Mesothelial cell of epicardium (in vitro differentiated cells): ENCODE measurements around the gene NCAM1. TPM values are rescaled to one million over a fixed set of nuclear protein-coding genes. Genes with fewer than 3 reads are reported as not detected.
"Not testable (repeated sequence)": the region's sequence is repeated elsewhere in the genome, so short reads cannot be mapped to it uniquely, and the experiment has no call there.

ENCODE experiments used
- DNase-seq, 2 experiments: peaks; one replicate each; pipeline ENCODE4 v3.0.0; 2021; ENCODE audit warnings: low spot score in 2 of 2; ENCODE audit not compliant: unreplicated experiment in 2 of 2
- H3K27ac Mint-ChIP-seq: 2 replicates; pipeline ENCODE4 v1.8.0; 2021; ENCODE audit warnings: mixed read lengths
- H3K27me3 Mint-ChIP-seq: 2 replicates; pipeline ENCODE4 v1.8.0; 2021; ENCODE audit warnings: low read depth, mixed read lengths
- H3K36me3 Mint-ChIP-seq: 2 replicates; pipeline ENCODE4 v1.8.0; 2021; ENCODE audit warnings: mixed read lengths
- H3K4me1 Mint-ChIP-seq: 2 replicates; pipeline ENCODE4 v1.8.0; 2021; ENCODE audit warnings: mixed read lengths
- H3K4me3 Mint-ChIP-seq: 2 replicates; pipeline ENCODE4 v1.8.0; 2021; ENCODE audit warnings: mild to moderate bottlenecking, moderate library complexity, mixed read lengths
- H3K9me3 Mint-ChIP-seq: 2 replicates; pipeline ENCODE4 v1.8.0; 2021; ENCODE audit warnings: mixed read lengths
- total RNA-seq: library from RNA; stranded (reverse); gene quantifications from 3 replicates; pipeline ENCODE4 v1.2.1, GENCODE V29; 2021
- TF ChIP-seq, protein P1 (sequence below): fragments of 200-600 bp; sonication (generic); IDR thresholded peaks from one replicate; pipeline ENCODE4 v1.5.0; 2021; ENCODE audit warnings: antibody characterized with exemption; ENCODE audit not compliant: unreplicated experiment

NCAM1 gene
- total RNA-seq, 1 donor from 2014 or later = 139 TPM

DNA sequence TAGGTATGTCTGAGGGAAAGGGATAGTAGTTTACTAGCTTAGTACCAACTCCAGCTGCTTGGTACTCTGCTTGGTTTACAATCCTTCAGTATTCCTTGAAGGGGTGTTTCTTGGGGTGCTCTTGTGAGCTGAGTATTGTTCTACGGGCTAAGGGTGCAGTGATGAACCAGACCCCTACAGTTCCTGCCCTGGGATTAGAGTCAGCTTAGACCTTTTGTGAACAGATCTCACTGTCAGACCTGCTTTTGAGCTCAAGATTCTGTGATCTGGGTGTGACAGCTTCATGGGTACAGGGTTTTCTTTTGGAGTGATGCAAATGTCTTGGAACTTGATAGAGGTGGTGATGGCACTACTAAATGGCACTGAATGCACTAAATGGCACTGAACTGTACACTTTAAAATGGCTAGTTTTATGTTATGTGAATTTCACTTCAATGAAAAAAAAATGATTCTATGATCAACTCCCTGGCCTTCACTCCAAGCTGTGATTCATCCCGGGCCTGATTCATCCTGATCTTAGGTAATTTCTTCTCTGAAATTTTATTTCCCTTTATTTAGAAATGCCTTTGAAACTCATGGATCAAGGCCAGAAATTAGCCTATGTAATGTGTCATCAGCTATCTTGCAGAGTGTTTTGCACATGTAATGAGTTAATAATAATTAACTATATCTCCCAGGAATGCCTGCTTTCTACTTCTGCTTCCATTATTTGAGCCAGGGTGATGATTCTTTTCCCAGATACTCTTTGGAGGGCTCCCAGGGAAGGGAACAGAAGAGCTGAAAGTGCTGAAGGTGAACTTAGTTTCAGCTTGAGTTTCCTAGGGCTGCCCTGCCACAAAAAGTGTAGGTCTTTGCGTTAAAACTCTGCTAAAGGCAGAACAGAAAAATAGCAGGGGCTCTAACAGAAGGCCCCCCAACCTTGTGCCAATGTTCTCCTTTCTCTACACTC lies 87.9 kb downstream of the NCAM1 start:
- no peak for DNase-seq
- H3K4me3 Mint-ChIP-seq = no peak overlapping the region
- peaks cover 8% of the 10 kb centered on the region for H3K4me1 Mint-ChIP-seq
- no peaks in the 10 kb centered on the region for H3K27me3 Mint-ChIP-seq
- H3K9me3 Mint-ChIP-seq = peaks cover 3% of the 10 kb centered on the region
- H3K27ac Mint-ChIP-seq = no peak overlapping the region
- H3K36me3 Mint-ChIP-seq = peaks cover 11% of the 10 kb centered on the region
- TF ChIP-seq, protein P1, sequence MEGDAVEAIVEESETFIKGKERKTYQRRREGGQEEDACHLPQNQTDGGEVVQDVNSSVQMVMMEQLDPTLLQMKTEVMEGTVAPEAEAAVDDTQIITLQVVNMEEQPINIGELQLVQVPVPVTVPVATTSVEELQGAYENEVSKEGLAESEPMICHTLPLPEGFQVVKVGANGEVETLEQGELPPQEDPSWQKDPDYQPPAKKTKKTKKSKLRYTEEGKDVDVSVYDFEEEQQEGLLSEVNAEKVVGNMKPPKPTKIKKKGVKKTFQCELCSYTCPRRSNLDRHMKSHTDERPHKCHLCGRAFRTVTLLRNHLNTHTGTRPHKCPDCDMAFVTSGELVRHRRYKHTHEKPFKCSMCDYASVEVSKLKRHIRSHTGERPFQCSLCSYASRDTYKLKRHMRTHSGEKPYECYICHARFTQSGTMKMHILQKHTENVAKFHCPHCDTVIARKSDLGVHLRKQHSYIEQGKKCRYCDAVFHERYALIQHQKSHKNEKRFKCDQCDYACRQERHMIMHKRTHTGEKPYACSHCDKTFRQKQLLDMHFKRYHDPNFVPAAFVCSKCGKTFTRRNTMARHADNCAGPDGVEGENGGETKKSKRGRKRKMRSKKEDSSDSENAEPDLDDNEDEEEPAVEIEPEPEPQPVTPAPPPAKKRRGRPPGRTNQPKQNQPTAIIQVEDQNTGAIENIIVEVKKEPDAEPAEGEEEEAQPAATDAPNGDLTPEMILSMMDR = no peak

DNA sequence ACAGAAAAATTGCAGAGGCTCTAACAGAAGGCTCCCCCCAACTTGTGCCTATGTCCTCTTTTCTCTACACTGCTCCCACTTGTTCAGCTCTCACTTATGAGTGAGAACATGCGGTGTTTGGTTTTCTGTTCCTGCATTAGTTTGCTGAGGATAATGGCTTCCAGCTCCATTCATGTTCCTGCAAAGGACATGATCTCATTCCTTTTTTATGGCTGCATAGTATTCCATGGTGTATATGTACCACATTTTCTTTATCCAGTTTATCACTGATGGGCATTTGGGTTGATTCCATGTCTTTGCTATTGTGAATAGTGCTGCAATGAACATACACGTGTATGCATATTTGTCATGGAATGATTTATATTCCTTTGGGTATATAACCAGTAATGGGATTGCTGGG lies 91.8 kb downstream of the NCAM1 start:
- not testable (repeated sequence) for H3K9me3 Mint-ChIP-seq, H3K27me3 Mint-ChIP-seq, DNase-seq, H3K4me3 Mint-ChIP-seq, H3K27ac Mint-ChIP-seq
- H3K4me1 Mint-ChIP-seq = peaks cover 19% of the 10 kb centered on the region
- H3K36me3 Mint-ChIP-seq = peaks cover 20% of the 10 kb centered on the region

DNA sequence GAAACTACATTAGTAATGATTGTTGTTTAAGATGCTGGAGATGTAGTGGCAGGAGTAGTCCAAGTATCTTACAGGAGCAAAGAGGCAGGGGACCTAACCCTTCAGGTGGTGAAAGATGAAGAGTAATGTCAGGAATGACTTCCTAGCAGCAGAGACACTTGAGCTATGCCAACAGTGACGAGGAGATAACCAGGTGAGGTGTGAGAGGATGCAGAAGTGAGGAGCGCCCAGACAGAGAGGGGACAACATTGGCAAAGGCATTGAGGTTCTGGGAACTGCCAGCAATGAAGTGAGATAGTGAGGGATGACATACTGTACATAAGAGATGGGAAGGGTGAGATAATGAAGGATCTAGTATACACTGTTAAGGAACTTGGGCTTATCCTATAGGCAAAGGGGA lies 95.8 kb downstream of the NCAM1 start:
- Mint-ChIP-seq H3K27ac (no peak overlapping the region), H3K4me3 (no peak overlapping the region), H3K36me3 (peaks cover 15% of the 10 kb centered on the region), H3K9me3 (no peaks in the 10 kb centered on the region), H3K4me1 (peaks cover 19% of the 10 kb centered on the region), H3K27me3 (no peaks in the 10 kb centered on the region)
- TF ChIP-seq, protein P1 = no peak
- DNase-seq = no peak

DNA sequence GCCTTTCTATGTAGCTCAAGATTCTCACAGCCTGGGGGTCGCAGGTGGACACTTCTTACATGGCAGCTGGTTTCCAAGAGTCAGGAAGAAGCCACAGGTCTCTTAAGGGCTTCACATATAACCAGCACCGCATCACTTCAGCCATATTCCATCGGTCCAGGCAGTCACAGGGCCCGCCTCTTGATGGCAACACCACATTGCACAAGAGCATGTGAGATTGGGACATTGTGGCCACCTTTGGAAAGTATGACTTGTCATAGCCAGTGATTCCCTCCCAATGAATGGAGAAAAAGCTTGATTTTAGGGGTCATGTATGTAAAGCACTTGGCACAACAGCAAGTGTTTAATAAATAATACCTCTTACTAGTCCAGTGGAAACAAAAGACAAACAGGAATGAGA lies 98.3 kb downstream of the NCAM1 start:
- TF ChIP-seq, protein P1 = no peak
- peaks cover 18% of the 10 kb centered on the region for H3K36me3 Mint-ChIP-seq
- no peak for DNase-seq
- no peak overlapping the region for H3K27ac Mint-ChIP-seq
- H3K4me1 Mint-ChIP-seq = peaks cover 14% of the 10 kb centered on the region
- no peak overlapping the region for H3K4me3 Mint-ChIP-seq
- no peaks in the 10 kb centered on the region for H3K27me3 Mint-ChIP-seq
- H3K9me3 Mint-ChIP-seq = no peaks in the 10 kb centered on the region

DNA sequence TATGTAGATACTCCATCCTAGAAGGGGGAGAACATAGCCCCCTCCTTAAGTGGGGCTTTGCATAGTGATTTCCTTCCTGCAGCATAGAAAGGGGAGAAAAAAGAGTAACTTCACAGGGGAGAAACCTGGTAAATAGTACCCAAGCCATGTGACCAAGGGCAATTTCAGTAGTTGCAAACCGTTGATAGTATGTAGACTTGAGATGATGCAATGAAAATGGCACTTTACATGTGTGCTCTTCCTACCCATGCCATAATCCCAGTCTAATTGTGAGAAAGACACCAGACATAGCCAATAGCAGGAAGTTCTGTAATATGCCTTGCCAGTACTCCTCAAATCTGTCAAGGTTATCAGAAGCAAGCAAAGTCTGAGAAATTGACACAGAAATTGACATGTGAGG lies 104.1 kb downstream of the NCAM1 start:
- TF ChIP-seq, protein P1 = no peak
- Mint-ChIP-seq H3K27ac (no peak overlapping the region), H3K4me3 (no peak overlapping the region), H3K9me3 (no peaks in the 10 kb centered on the region), H3K4me1 (peaks cover 3% of the 10 kb centered on the region), H3K36me3 (peaks cover 10% of the 10 kb centered on the region), H3K27me3 (no peaks in the 10 kb centered on the region)
- no peak for DNase-seq

DNA sequence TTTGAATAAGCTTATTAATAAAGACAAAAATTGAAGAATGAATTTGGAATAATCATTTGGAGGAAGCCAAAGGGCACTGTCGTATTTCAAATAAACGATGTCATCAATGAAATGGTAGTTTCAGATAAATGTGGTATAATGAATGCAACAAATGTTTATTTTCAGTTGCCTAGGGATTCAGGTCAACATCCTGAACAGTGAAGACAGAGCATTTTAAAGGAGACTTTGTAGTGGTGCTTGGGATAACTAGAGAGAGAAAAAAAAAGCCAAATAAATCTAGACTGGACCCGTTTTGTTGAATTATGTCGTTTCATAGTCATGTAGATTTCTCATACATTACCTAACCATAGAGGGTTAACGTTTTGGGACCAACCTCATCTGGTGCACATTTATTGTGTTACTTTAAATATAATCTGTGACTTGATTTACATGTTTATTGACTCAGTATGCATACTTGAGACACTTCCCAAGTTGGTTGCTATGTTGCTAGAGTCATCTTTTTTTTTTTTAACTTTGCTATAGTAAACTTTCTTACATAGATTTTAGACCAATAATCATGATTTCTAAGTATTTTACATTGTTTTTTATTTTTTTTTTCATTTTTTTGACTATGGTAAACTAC lies 111.1 kb downstream of the NCAM1 start:
- Mint-ChIP-seq H3K9me3 (no peaks in the 10 kb centered on the region), H3K36me3 (peaks cover 2% of the 10 kb centered on the region), H3K4me3 (no peak overlapping the region), H3K4me1 (no peaks in the 10 kb centered on the region), H3K27ac (no peak overlapping the region), H3K27me3 (no peaks in the 10 kb centered on the region)
- no peak for DNase-seq
- TF ChIP-seq, protein P1 = no peak
